Measurements from ENCODE around the gene NPPB. TPM values are rescaled to one million over a fixed set of nuclear protein-coding genes. Genes with fewer than 3 reads are reported as not detected.

Gene NPPB
- total RNA-seq, 2 donors from 2014 or later, result not detected

GRCh38 chr1:11869650-11870207, 11.0 kb upstream of the NPPB start:
- no peak for ATAC-seq
- H3K27me3 ChIP-seq, result no peaks in the 10 kb centered on the region
- 75 to 79% methylated on average over 4 to 5 of the region's 5 CpGs for WGBS, 2 donors

DNA sequence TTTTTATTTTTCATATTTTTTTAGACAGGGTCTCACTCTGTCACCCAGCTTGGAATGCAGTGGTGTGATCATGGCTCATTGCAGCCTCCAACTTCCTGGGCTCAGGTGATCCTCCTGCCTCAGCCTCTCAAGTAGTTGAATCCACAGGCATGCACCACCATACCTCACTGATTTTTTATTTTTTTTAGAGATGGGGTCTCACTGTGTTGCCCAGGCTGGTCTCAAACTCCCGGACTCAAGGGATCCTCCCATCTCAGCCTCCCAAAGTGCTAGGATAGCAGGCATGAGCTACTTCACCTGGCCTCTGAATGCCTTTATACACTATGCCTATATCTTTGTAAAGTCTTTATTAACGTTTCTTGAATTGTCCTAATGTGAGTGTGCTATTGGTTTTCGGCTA, 10.4 kb upstream of the NPPB start:
- intact Hi-C loops (cut with DNase I), result no loop called here
- no peak overlapping the region for H3K27ac ChIP-seq
- WGBS, 2 donors, result 65 to 73% methylated on average over 3 of the region's 3 CpGs
- H3K9me3 ChIP-seq, result no peaks in the 10 kb centered on the region
- H3K4me3 ChIP-seq, result no peak overlapping the region
- no peaks in the 10 kb centered on the region for H3K27me3 ChIP-seq
- no peaks in the 10 kb centered on the region for H3K4me1 ChIP-seq
- no peaks in the 10 kb centered on the region for H3K36me3 ChIP-seq (replicated peaks in 1 of 2; ENCODE audit: insufficient read depth in 1 of 2, low read depth in 2 of 2)
- DNase-seq (no peak), ATAC-seq (no peak)
- no peak for TF ChIP-seq POLR2A (IDR thresholded peaks at IDR 0.05)
- TF ChIP-seq, protein P1, sequence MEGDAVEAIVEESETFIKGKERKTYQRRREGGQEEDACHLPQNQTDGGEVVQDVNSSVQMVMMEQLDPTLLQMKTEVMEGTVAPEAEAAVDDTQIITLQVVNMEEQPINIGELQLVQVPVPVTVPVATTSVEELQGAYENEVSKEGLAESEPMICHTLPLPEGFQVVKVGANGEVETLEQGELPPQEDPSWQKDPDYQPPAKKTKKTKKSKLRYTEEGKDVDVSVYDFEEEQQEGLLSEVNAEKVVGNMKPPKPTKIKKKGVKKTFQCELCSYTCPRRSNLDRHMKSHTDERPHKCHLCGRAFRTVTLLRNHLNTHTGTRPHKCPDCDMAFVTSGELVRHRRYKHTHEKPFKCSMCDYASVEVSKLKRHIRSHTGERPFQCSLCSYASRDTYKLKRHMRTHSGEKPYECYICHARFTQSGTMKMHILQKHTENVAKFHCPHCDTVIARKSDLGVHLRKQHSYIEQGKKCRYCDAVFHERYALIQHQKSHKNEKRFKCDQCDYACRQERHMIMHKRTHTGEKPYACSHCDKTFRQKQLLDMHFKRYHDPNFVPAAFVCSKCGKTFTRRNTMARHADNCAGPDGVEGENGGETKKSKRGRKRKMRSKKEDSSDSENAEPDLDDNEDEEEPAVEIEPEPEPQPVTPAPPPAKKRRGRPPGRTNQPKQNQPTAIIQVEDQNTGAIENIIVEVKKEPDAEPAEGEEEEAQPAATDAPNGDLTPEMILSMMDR (IDR thresholded peaks at IDR 0.05), result no peak

More at GRCh38 chr1:11869650-11870207, 11.0 kb upstream of the NPPB start:
- Histone ChIP-seq H3K9me3 (no peaks in the 10 kb centered on the region), H3K27ac (no peak overlapping the region), H3K4me1 (no peaks in the 10 kb centered on the region), H3K4me3 (no peak overlapping the region), H3K36me3 (replicated peaks in 1 of 2; ENCODE audit: insufficient read depth in 1 of 2, low read depth in 2 of 2) (no peaks in the 10 kb centered on the region)
- intact Hi-C loops (cut with DNase I), result no loop called here
- no peak for DNase-seq
- TF ChIP-seq, protein P1 (IDR thresholded peaks at IDR 0.05), result no peak
- no peak for TF ChIP-seq POLR2A (IDR thresholded peaks at IDR 0.05)

DNA sequence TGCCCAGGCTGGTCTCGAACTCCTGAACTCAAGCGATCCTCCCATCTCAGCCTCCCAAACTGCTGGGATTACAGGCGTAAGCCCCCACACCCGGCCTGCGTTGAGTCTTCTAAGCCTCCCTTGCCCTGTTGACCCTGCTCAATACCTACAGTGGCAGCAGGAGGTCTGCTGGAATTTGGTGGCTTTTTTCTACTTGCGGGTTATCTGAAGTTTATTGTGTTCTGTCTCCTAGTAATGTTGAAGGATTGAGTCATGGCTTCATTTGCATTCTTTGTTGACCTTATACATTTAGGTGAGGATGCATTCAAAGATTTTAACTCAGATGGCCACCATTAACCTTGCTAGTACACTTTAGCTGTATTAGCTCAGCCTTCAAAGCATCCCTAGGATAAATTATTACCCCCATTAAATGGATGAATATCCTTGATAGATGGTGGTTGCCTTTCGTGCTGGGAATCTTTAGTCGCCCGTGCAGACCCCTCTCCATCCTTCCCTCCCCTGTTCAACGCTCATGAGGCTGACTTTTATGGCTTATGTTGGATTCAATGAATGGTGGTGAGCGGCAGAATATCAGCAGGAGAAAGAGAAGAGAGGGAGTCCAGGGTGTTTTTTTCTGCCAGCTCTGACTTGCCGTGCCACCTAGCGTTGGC, 9.7 kb upstream of the NPPB start:
- H3K4me3 ChIP-seq, result no peak overlapping the region
- intact Hi-C loops (cut with DNase I), result no loop called here
- no peaks in the 10 kb centered on the region for H3K36me3 ChIP-seq (replicated peaks in 1 of 2; ENCODE audit: insufficient read depth in 1 of 2, low read depth in 2 of 2)
- 68% methylated on average over 13 of the region's 13 CpGs for WGBS, 2 donors
- no peaks in the 10 kb centered on the region for H3K9me3 ChIP-seq
- H3K4me1 ChIP-seq, result no peaks in the 10 kb centered on the region
- DNase-seq (no peak), ATAC-seq (no peak)
- TF ChIP-seq, protein P1 (IDR thresholded peaks at IDR 0.05), result no peak
- no peak for TF ChIP-seq POLR2A (IDR thresholded peaks at IDR 0.05)
- no peaks in the 10 kb centered on the region for H3K27me3 ChIP-seq
- no peak overlapping the region for H3K27ac ChIP-seq

DNA sequence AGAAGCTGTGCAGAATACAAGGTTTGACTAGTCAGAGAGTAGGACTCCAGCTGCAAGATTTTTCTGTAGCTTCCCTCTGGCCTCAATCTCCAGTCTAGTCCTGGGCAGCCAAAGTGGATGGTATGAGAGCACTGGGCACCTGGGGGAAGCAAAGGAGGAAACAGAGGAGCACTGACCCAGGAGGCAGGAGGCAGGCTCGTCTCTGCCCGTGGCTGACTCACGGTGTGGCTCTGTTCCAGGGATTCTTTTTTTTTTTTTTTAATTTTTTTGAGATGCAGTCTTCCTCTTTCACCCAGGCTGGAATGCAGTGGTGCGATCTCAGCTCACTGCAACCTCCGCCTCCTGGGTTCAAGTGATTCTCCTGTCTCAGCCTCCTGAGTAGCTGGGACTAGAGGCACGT, 4.1 kb upstream of the NPPB start:
- no peak for ATAC-seq

More for the DNA sequence above, 4.1 kb upstream of the NPPB start:
- DNase-seq, result no peak
- Histone ChIP-seq H3K4me1 (peaks cover 10% of the 10 kb centered on the region), H3K36me3 (replicated peaks in 1 of 2; ENCODE audit: insufficient read depth in 1 of 2, low read depth in 2 of 2) (no peaks in the 10 kb centered on the region), H3K27ac (no peak overlapping the region), H3K9me3 (no peaks in the 10 kb centered on the region), H3K4me3 (no peak overlapping the region), H3K27me3 (peaks cover 0 to 17% of the 10 kb centered on the region in 2 donors)
- WGBS, 2 donors, result 33 to 41% methylated on average over 6 of the region's 6 CpGs
- intact Hi-C loops (cut with DNase I), result no loop called here
- TF ChIP-seq, protein P1 (IDR thresholded peaks at IDR 0.05), result no peak
- no peak for TF ChIP-seq POLR2A (IDR thresholded peaks at IDR 0.05)
